Endothelial cell of umbilical vein (primary cell): ENCODE data around the gene RBMX2. TPM values are rescaled to one million over a fixed set of nuclear protein-coding genes. Genes with fewer than 3 reads are reported as not detected.
A peak's percentile ranks its signal among the peaks of the same experiment; 100 is the strongest.

Experiments
- BruUV-seq: library from RNA; stranded (reverse); fragments of 400-500 nt; replicated peaks from 2 replicates; lab custom pipeline; 2021; lab: Mats Ljungman, UMichigan
- CTCF ChIA-PET: fragments of 300-600, 350-600 bp; sonication (Branson Sonifier 250); formaldehyde crosslinking; loops from one replicate; lab custom pipeline; 2021; ENCODE audit warnings: antibody characterized with exemption, inconsistent platforms; lab: Charles Lee
- POLR2A ChIA-PET: fragments of 300-600, 350-600 bp; sonication (Branson Sonifier 250); formaldehyde crosslinking; loops from one replicate; lab custom pipeline; 2021; ENCODE audit warnings: antibody characterized with exemption, inconsistent platforms; lab: Charles Lee
- DNase-seq: peaks from one replicate; pipeline ENCODE4 v3.0.0-alpha.2; 2011; ENCODE audit warnings: low read depth, low spot score
- FAIRE-seq: peaks from 2 replicates; lab custom pipeline; 2011; peaks lifted over from hg19 to GRCh38; lab: Jason Lieb, UNC
- H2AFZ ChIP-seq: 2 replicates; pipeline ENCODE4 v1.6.0; 2012; ENCODE audit warnings: low read depth, low read length, control low read depth, inconsistent platforms
- H3K27ac ChIP-seq: 2 replicates; pipeline ENCODE4 v1.5.1; 2011; ENCODE audit warnings: low read depth, mild to moderate bottlenecking, control low read depth, low read length, moderate library complexity; ENCODE audit not compliant: insufficient read depth
- H3K27me3 ChIP-seq, 2 experiments: 2 replicates each; pipeline versions ENCODE4 v1.6.0 to v1.6.1; 2011; ENCODE audit warnings: low read length in 2 of 2, mixed read lengths in 1 of 2; ENCODE audit not compliant: control insufficient read depth in 2 of 2, insufficient read depth in 2 of 2
- H3K36me3 ChIP-seq, 2 experiments: 2 replicates in 1 of 2; 3 replicates in 1 of 2; pipeline ENCODE4 v1.5.1; 2011; ENCODE audit warnings: low read length in 2 of 2, mild to moderate bottlenecking in 1 of 2, moderate library complexity in 1 of 2; ENCODE audit not compliant: control insufficient read depth in 2 of 2, insufficient read depth in 2 of 2; ENCODE audit errors: extremely low read depth in 1 of 2
- H3K4me1 ChIP-seq: 3 replicates; pipeline ENCODE4 v1.5.1; 2011; ENCODE audit warnings: mild to moderate bottlenecking, low read length; ENCODE audit not compliant: control insufficient read depth, insufficient read depth; ENCODE audit errors: extremely low read depth
- H3K4me2 ChIP-seq: 2 replicates; pipeline ENCODE4 v1.6.1; 2011; ENCODE audit warnings: low read length, control low read depth, mixed read lengths; ENCODE audit not compliant: insufficient read depth
- H3K4me3 ChIP-seq, 3 experiments: fragments of 200-600 bp in 1 of 3; sonication (generic), shearing (Covaris generic) in 1 of 3; replicated peaks in 1 of 3; 2 replicates each; pipeline ENCODE4 v1.5.1; 2011 to 2016; ENCODE audit warnings: control low read depth in 3 of 3, low read length in 3 of 3, mild to moderate bottlenecking in 2 of 3, inconsistent platforms in 1 of 3, low read depth in 1 of 3, moderate library complexity in 1 of 3; ENCODE audit not compliant: insufficient read depth in 1 of 3
- H3K79me2 ChIP-seq: 2 replicates; pipeline ENCODE4 v1.6.0; 2012; ENCODE audit warnings: low read length, inconsistent platforms; ENCODE audit not compliant: control insufficient read depth, insufficient read depth
- H3K9ac ChIP-seq: replicated peaks from 2 replicates; pipeline ENCODE3; 2011; ENCODE audit warnings: low read length, control low read depth; ENCODE audit not compliant: insufficient read depth; ENCODE audit errors: extremely low read depth
- H3K9me1 ChIP-seq: replicated peaks from 3 replicates; pipeline ENCODE4 v1.6.0; 2011; ENCODE audit warnings: mild to moderate bottlenecking, low read length; ENCODE audit not compliant: control insufficient read depth, insufficient read depth; ENCODE audit errors: extremely low read depth
- H3K9me3 ChIP-seq: replicated peaks from 2 replicates; pipeline ENCODE4 v1.5.1; 2012; ENCODE audit warnings: low read length, inconsistent platforms; ENCODE audit not compliant: control insufficient read depth, insufficient read depth
- H4K20me1 ChIP-seq: replicated peaks from 2 replicates; pipeline ENCODE3; 2011; ENCODE audit warnings: mild to moderate bottlenecking, low read length; ENCODE audit not compliant: control insufficient read depth, insufficient read depth; ENCODE audit errors: extremely low read depth
- EZH2 ChIP-seq: IDR thresholded peaks from 2 replicates; pipeline ENCODE4 v1.6.1; 2012; ENCODE audit warnings: borderline replicate concordance, low read depth, mild to moderate bottlenecking, moderate library complexity, low read length, inconsistent platforms; ENCODE audit not compliant: severe bottlenecking
- FOS ChIP-seq: IDR thresholded peaks from 2 replicates; pipeline ENCODE4 v1.6.1; 2011; ENCODE audit warnings: mild to moderate bottlenecking, low read length, moderate library complexity, borderline replicate concordance; ENCODE audit not compliant: insufficient read depth
- GATA2 ChIP-seq: IDR thresholded peaks from 2 replicates; pipeline ENCODE4 v1.7.0; 2011; ENCODE audit warnings: low read depth, mild to moderate bottlenecking, moderate library complexity, mixed read lengths, low read length; ENCODE audit not compliant: insufficient read length, insufficient read depth
- JUN ChIP-seq: IDR thresholded peaks from 2 replicates; pipeline ENCODE4 v1.6.1; 2011; ENCODE audit warnings: borderline replicate concordance, low read depth; ENCODE audit not compliant: insufficient read length, insufficient read depth
- MYC ChIP-seq: IDR thresholded peaks from one replicate; pipeline ENCODE4 v1.6.1; 2011; ENCODE audit warnings: mild to moderate bottlenecking, low read depth, low read length
- POLR2A ChIP-seq: IDR thresholded peaks from 2 replicates; pipeline ENCODE4 v1.6.1; 2012; ENCODE audit warnings: low read depth, mild to moderate bottlenecking, control low read depth, low read length
- POLR2AphosphoS5 ChIP-seq: IDR thresholded peaks from 2 replicates; pipeline ENCODE4 v1.6.1; 2012; ENCODE audit warnings: low read depth, mild to moderate bottlenecking, control low read depth, low read length, moderate library complexity; ENCODE audit not compliant: insufficient read depth
- dilution Hi-C: fragments of 300-500 bp; cut with MboI; formaldehyde crosslinking; loops from one replicate; pipeline ENCODE4 v1.15.0; 2019; ENCODE audit warnings: low sequenced_read_pairs; ENCODE audit not compliant: extremely low pct_ligation_motif_present
- intact Hi-C: fragments of 100-400 bp; cut with micrococcal nuclease; formaldehyde crosslinking; loops from one replicate; pipeline ENCODE4 v1.10.0; 2022
- polyA plus RNA-seq, 4 experiments: library from polyadenylated mRNA; depleted of rRNA in 3 of 4; stranded (reverse) in 3 of 4; unstranded in 1 of 4; fragments of >200 nt; gene quantifications; 2 replicates each; pipeline versions ENCODE4 v1.2.1 to v1.2.3, GENCODE V29; 2011 to 2012; ENCODE audit warnings: missing spikeins in 1 of 4
- total RNA-seq: library from RNA; stranded (reverse); gene quantifications from 2 replicates; pipeline ENCODE4 v1.2.3, GENCODE V29; 2021
- TF ChIP-seq, protein P1 (sequence below): IDR thresholded peaks from 2 replicates; pipeline ENCODE4 v1.6.1; 2011; ENCODE audit not compliant: insufficient read depth, insufficient read length
- TF ChIP-seq, protein P2 (sequence below), 2 donors: IDR thresholded peaks; 1 replicate in 1 of 2; 2 replicates in 1 of 2; pipeline ENCODE4 v1.5.1; 2011; ENCODE audit warnings: low read length in 2 of 2, mild to moderate bottlenecking in 2 of 2, moderate library complexity in 2 of 2, control low read depth in 1 of 2, inconsistent platforms in 1 of 2, low read depth in 1 of 2; ENCODE audit not compliant: insufficient read depth in 1 of 2; ENCODE audit errors: extremely low read depth in 1 of 2

Gene RBMX2
- total and polyA plus RNA-seq, 2 donors (not counting 3 experiments of a cell fraction or from before 2014, with no cell fraction given), result 10.6 to 21.1 TPM

DNA sequence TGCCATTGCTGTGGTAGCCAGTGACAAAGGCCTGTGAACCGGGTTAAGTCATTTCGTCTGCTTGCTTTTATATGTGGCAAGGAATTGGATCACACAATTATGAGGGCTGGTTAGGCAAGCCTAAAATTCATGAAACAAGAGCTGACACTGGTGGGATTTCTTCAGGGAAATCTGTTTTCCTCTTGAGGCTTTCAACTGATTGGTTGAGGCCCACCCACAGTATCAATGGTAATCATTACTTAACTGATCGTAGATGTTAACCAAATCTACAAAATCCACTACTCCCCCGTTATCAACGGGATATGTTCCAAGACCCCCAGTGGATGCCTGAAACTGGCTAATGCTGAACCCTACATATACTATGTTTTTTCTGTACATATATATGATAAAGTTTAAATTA, 13.0 kb downstream of the RBMX2 start:
- no peak overlapping the region for H3K27ac ChIP-seq
- CTCF ChIA-PET, result no interaction called here
- H3K4me3 ChIP-seq, result no peak overlapping the region
- no peak overlapping the region for H3K9ac ChIP-seq
- intact Hi-C loops (no loop called here), dilution Hi-C loops (no loop called here)
- H3K4me2 ChIP-seq, result no peak overlapping the region
- no peak for DNase-seq
- no peaks in the 10 kb centered on the region for H3K4me1 ChIP-seq
- H2AFZ ChIP-seq, result no peak overlapping the region
- H3K27me3 ChIP-seq, result no peaks in the 10 kb centered on the region
- H3K36me3 ChIP-seq, result no peaks in the 10 kb centered on the region
- H3K79me2 ChIP-seq, result no peaks in the 10 kb centered on the region
- no TSS peak for BruUV-seq
- FAIRE-seq, result no peak
- POLR2A ChIA-PET, result no interaction called here
- H4K20me1 ChIP-seq, result no peaks in the 10 kb centered on the region
- no peaks in the 10 kb centered on the region for H3K9me1 ChIP-seq
- H3K9me3 ChIP-seq, result no peaks in the 10 kb centered on the region
- TF ChIP-seq POLR2A, result no peak
- no peak for TF ChIP-seq POLR2AphosphoS5
- no peak for TF ChIP-seq EZH2
- no peak for TF ChIP-seq GATA2

- DNase-seq, result no peak
- POLR2A ChIA-PET, result no interaction called here
- H3K4me1 ChIP-seq, result no peaks in the 10 kb centered on the region
These were observed 13.4 kb downstream of the RBMX2 start for GRCh38 chrX:130415201-130415600.

More at GRCh38 chrX:130415201-130415600, 13.4 kb downstream of the RBMX2 start:
- Histone ChIP-seq H3K36me3 (no peaks in the 10 kb centered on the region), H3K9me3 (no peaks in the 10 kb centered on the region), H3K79me2 (no peaks in the 10 kb centered on the region), H3K9ac (no peak overlapping the region), H4K20me1 (no peaks in the 10 kb centered on the region), H3K4me3 (no peak overlapping the region), H3K4me2 (no peak overlapping the region), H2AFZ (no peak overlapping the region), H3K27me3 (no peaks in the 10 kb centered on the region), H3K27ac (no peak overlapping the region), H3K9me1 (no peaks in the 10 kb centered on the region)
- FAIRE-seq, result peak; percentile 8
- intact Hi-C loops, result no loop called here
- dilution Hi-C loops, result no loop called here
- BruUV-seq, result no TSS peak
- CTCF ChIA-PET, result no interaction called here
- TF ChIP-seq FOS (no peak), EZH2 (no peak), GATA2 (no peak), POLR2AphosphoS5 (no peak), JUN (no peak), POLR2A (no peak), MYC (no peak)
- TF ChIP-seq, protein P1, sequence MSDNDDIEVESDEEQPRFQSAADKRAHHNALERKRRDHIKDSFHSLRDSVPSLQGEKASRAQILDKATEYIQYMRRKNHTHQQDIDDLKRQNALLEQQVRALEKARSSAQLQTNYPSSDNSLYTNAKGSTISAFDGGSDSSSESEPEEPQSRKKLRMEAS, result no peak
- TF ChIP-seq, protein P2, sequence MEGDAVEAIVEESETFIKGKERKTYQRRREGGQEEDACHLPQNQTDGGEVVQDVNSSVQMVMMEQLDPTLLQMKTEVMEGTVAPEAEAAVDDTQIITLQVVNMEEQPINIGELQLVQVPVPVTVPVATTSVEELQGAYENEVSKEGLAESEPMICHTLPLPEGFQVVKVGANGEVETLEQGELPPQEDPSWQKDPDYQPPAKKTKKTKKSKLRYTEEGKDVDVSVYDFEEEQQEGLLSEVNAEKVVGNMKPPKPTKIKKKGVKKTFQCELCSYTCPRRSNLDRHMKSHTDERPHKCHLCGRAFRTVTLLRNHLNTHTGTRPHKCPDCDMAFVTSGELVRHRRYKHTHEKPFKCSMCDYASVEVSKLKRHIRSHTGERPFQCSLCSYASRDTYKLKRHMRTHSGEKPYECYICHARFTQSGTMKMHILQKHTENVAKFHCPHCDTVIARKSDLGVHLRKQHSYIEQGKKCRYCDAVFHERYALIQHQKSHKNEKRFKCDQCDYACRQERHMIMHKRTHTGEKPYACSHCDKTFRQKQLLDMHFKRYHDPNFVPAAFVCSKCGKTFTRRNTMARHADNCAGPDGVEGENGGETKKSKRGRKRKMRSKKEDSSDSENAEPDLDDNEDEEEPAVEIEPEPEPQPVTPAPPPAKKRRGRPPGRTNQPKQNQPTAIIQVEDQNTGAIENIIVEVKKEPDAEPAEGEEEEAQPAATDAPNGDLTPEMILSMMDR (IDR thresholded peaks at IDR 0.05; ENCODE audit: extremely low read depth in 1 of 2, insufficient read depth in 1 of 2, low read depth in 1 of 2, low read length in 2 of 2), result no peak
